HG02623 (cell line): ENCODE data around the gene GNG13.

Experiments used
- ATAC-seq: cut with Tn5 transposase; IDR thresholded peaks from one replicate; pipeline ENCODE4 v1.9.1; 2021; ENCODE audit warnings: moderate library complexity; ENCODE audit not compliant: unreplicated experiment

Gene GNG13

GRCh38 chr16:815861-816260 is 15.3 kb upstream of the GNG13 start:
- no peak for ATAC-seq

GRCh38 chr16:814974-815373 is 14.4 kb upstream of the GNG13 start:
- no peak for ATAC-seq

GRCh38 chr16:813916-814412 is 13.4 kb upstream of the GNG13 start:
- ATAC-seq: no peak

- ATAC-seq: no peak
These were observed 12.8 kb upstream of the GNG13 start for GRCh38 chr16:813204-813915.

- no peak for ATAC-seq
These were observed 7.5 kb upstream of the GNG13 start for GRCh38 chr16:808085-808386.

DNA sequence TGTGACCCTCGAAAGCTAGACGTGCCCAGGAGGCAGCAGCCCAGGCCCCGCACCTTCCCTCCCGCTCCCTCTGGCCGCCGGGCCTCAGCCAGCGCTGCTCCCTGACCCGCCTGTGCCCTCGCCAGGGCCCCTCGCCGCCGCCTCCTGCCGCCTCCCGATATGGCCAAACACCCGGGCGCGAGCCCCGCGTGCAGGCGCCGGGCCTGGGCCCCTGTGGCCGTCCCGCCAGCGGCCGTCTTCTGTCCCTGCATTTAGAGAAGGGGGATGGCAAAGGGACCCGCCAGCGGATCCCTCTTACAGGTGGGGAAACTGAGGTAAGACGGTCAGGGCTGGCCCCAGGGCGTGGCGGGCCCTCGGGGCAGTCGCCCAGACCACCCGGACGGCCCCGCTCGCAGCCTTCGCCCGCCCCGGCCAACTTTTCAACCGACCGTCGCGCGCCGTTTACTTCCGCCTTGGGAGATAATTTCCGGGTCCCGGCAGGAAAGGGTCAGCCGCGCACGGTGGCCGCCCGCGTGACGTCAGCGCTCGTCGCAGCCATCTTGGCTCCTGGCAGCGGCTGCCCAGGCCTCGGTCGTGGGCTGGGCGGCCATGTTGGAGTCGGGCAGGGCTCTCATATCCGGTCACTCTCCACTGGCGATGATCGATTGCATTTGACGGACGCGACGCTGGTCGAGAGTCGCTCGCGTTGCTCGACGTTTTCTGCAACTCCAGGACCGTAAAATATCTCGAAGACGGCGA is 7.0 kb upstream of the GNG13 start:
- ATAC-seq: peak; percentile 84

GRCh38 chr16:805474-805873 is 4.9 kb upstream of the GNG13 start:
- no peak for ATAC-seq

- no peak for ATAC-seq
These were observed 3.9 kb upstream of the GNG13 start for GRCh38 chr16:804193-805048.

DNA sequence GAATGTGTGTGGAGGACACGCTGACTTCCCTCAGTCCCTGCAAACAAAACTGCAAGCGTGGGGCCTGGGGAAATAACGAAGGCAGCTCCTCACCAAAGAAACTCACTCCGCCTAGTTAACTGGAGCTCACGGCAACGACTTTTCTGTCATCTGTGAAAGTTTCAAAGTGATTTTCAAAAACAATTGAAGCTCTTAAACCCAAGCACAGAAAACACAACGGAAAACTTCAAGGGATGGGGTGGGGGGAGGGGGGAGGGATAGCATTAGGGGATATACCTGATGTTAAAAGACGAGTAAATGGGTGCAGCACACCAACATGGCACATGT is 3.2 kb upstream of the GNG13 start:
- ATAC-seq: no peak

- ATAC-seq: no peak
These were observed 2.6 kb upstream of the GNG13 start for GRCh38 chr16:802914-803753.

DNA sequence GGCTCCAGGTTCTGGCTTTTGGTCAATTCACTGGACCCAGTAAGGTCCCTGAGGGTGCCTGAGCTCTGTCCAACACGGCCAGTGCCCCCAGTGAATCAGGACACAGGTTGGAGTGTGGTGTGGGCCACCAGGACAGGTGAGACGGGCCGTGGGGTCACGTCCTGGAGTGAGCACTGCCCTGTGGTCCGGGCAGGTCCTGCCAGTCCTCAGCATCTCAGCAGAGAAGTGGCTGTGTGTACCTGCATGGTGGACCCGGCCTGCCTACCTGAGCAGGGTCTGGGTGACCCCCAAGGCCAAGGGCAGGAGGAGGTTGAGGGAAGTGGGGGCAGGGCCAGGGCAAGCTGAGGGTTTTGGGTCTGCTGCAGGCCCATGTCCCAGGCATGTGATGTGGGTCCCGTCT is 1.9 kb upstream of the GNG13 start:
- ATAC-seq: no peak

DNA sequence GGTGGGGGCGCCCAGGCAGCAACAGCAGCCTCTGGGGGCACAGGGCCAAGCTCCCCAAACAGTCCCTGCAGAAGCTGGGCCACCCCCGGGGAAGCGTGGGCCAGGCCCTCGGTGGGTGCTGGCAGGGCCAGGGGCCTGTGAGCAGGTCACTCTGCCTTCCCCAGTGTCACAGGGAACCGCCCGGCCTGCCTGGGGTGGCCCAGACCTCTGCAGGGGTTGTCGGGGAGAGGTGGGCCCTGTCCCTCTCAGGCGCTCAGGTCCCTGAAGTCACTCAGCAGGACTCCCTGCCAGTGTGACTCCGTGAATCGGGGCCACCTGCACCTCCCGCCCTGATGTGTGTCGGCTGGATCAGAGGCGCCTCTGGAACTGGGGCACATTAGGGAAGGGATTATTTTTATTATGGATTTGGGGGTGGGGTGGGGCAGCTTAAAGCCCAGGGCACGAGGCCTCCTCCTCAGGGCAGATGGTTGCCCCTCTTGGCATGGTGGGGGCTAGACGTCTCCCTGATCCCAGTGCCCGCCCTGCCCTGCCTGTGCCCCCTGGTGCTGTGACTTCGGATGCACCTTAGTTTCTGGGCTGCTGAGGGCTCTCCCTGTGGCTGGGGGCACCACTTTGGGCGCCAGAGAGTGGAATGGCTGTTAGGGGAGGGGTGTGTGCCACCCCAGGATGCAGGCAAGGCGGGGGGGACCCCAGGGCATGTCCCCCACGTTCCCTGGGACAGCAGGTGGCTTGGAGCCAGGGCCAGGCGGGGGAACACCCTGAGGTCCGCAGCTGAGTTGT is 1.2 kb upstream of the GNG13 start:
- no peak for ATAC-seq

- no peak for ATAC-seq
These were observed 439 bp upstream of the GNG13 start for GRCh38 chr16:800834-801511.

- ATAC-seq: no peak
These were observed 1.2 kb downstream of the GNG13 start for GRCh38 chr16:799111-799947.

DNA sequence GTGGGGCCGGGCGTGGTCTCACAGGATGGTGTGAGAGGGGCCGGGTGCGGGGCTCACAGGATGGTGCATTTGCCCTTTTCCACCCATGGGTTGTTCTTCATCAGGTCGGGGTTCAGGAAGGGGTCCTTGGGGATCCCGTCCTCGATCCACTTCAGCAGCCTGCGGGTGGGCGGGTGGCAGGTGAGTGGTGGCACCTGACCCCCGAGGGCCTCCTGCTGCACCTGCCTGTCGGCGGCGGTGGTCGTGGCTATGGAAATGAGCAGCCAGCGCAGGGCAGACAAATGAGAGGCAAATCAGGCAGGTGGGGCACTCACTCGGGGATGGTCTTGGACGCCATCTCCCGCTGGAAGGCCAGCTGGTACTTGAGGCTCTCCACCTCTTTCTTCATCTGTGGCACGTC is 1.9 kb downstream of the GNG13 start:
- ATAC-seq: no peak

- ATAC-seq: no peak
These were observed 2.8 kb downstream of the GNG13 start for GRCh38 chr16:797686-798085.

- no peak for ATAC-seq
These were observed 3.5 kb downstream of the GNG13 start for GRCh38 chr16:797120-797420.

- no peak for ATAC-seq
These were observed 4.0 kb downstream of the GNG13 start for GRCh38 chr16:796296-797119.
